Parathyroid adenoma (tissue), 2 donors: Measurements from ENCODE around the gene PRPF19.

Source experiments
- H2AFZ ChIP-seq: fragments of 300-600 bp; sonication (generic); one replicate; pipeline ENCODE4 v1.7.0; 2017; ENCODE audit warnings: antibody characterized with exemption, mild to moderate bottlenecking
- H3K27ac ChIP-seq: fragments of 300-600 bp; sonication (generic); one replicate; pipeline ENCODE4 v1.7.0; 2017
- H3K27me3 ChIP-seq: fragments of 300-600 bp; sonication (generic); one replicate; pipeline ENCODE4 v1.7.0; 2017; ENCODE audit warnings: low read length; ENCODE audit not compliant: control insufficient read depth, insufficient read depth
- H3K36me3 ChIP-seq: fragments of 300-600 bp; sonication (generic); one replicate; pipeline ENCODE4 v1.7.0; 2017; ENCODE audit warnings: low read length; ENCODE audit not compliant: control insufficient read depth, insufficient read depth
- H3K4me1 ChIP-seq: fragments of 300-600 bp; sonication (generic); one replicate; pipeline ENCODE4 v1.7.0; 2017; ENCODE audit warnings: control low read depth
- H3K4me2 ChIP-seq: fragments of 300-600 bp; sonication (generic); one replicate; pipeline ENCODE4 v1.7.0; 2017; ENCODE audit warnings: low read length
- H3K4me3 ChIP-seq: fragments of 300-600 bp; sonication (generic); one replicate; pipeline ENCODE4 v1.7.0; 2017; ENCODE audit warnings: low read depth, low read length
- H3K79me2 ChIP-seq: fragments of 300-600 bp; sonication (generic); one replicate; pipeline ENCODE4 v1.7.0; 2017; ENCODE audit warnings: control low read depth
- H3K9ac ChIP-seq: fragments of 300-600 bp; sonication (generic); one replicate; pipeline ENCODE4 v1.7.0; 2017; ENCODE audit warnings: mild to moderate bottlenecking
- H3K9me3 ChIP-seq: fragments of 300-600 bp; sonication (generic); one replicate; pipeline ENCODE4 v1.7.0; 2017; ENCODE audit warnings: low read length; ENCODE audit not compliant: control insufficient read depth
- CTCF ChIP-seq: fragments of 300-600 bp; sonication (generic); IDR thresholded peaks from one replicate; pipeline ENCODE4 v1.7.0; 2017; ENCODE audit warnings: antibody characterized with exemption, mild to moderate bottlenecking
- donor health status: primary hyperparathyroidism.

PRPF19 gene

GRCh38 chr11:60859616-60860250 lies 46.7 kb downstream of the PRPF19 start:
- Histone ChIP-seq H3K9me3 (no peaks in the 10 kb centered on the region), H3K27ac (no peak overlapping the region), H3K27me3 (no peaks in the 10 kb centered on the region), H3K4me1 (peaks cover 2% of the 10 kb centered on the region), H2AFZ (no peak overlapping the region), H3K9ac (no peak overlapping the region), H3K4me3 (no peak overlapping the region), H3K4me2 (no peak overlapping the region), H3K79me2 (no peaks in the 10 kb centered on the region), H3K36me3 (no peaks in the 10 kb centered on the region)
- TF ChIP-seq CTCF, result no peak

GRCh38 chr11:60858731-60859464 lies 47.5 kb downstream of the PRPF19 start:
- Histone ChIP-seq H3K4me1 (no peaks in the 10 kb centered on the region), H3K27me3 (no peaks in the 10 kb centered on the region), H3K9ac (no peak overlapping the region), H3K4me2 (no peak overlapping the region), H3K4me3 (no peak overlapping the region), H3K9me3 (no peaks in the 10 kb centered on the region), H2AFZ (no peak overlapping the region), H3K27ac (no peak overlapping the region), H3K79me2 (no peaks in the 10 kb centered on the region), H3K36me3 (no peaks in the 10 kb centered on the region)
- no peak for TF ChIP-seq CTCF

- Histone ChIP-seq H2AFZ (no peak overlapping the region), H3K27me3 (no peaks in the 10 kb centered on the region), H3K4me2 (no peak overlapping the region), H3K27ac (no peak overlapping the region), H3K4me1 (no peaks in the 10 kb centered on the region), H3K79me2 (no peaks in the 10 kb centered on the region), H3K9me3 (no peaks in the 10 kb centered on the region), H3K9ac (no peak overlapping the region), H3K4me3 (no peak overlapping the region), H3K36me3 (no peaks in the 10 kb centered on the region)
- no peak for TF ChIP-seq CTCF
These were observed 48.1 kb downstream of the PRPF19 start for GRCh38 chr11:60858236-60858635.

- H3K4me1 ChIP-seq, result no peaks in the 10 kb centered on the region
- no peak for TF ChIP-seq CTCF
- no peak overlapping the region for H2AFZ ChIP-seq
- H3K27me3 ChIP-seq, result no peaks in the 10 kb centered on the region
- no peak overlapping the region for H3K4me2 ChIP-seq
- H3K9me3 ChIP-seq, result no peaks in the 10 kb centered on the region
- H3K9ac ChIP-seq, result no peak overlapping the region
- H3K4me3 ChIP-seq, result no peak overlapping the region
- H3K79me2 ChIP-seq, result no peaks in the 10 kb centered on the region
- H3K36me3 ChIP-seq, result no peaks in the 10 kb centered on the region
- no peak overlapping the region for H3K27ac ChIP-seq
These were observed 48.8 kb downstream of the PRPF19 start for GRCh38 chr11:60857378-60858232.
